ENCODE results near the gene TECTB. TPM values are rescaled to one million over a fixed set of nuclear protein-coding genes. Genes with fewer than 3 reads are reported as not detected.

Gene TECTB
- polyA plus RNA-seq, 1 experiment: 0.02 TPM

GRCh38 chr10:112313911-112314310 lies 30.7 kb downstream of the TECTB start:
- no peak overlapping the region for H3K4me3 ChIP-seq (ENCODE audit: low read depth, low read length)
- POLR2A ChIA-PET: no interaction called here
- DNase-seq (ENCODE audit: low read depth): no peak
- H3K36me3 ChIP-seq (ENCODE audit: control insufficient read depth, insufficient read depth, low read length): no peaks in the 10 kb centered on the region
- CTCF ChIA-PET: interaction anchor here (0.9 to 5.6 kb wide), 12 partner anchors 9 to 197 kb away, joined by 3 to 39 read pairs (median 4); no protein-coding TSS in a partner anchor
- peaks cover 4% of the 10 kb centered on the region; the same call in 1 of the 2 replicates for H3K27me3 ChIP-seq (ENCODE audit: control insufficient read depth, insufficient read depth, low read length)
- no peak for TF ChIP-seq CTCF (IDR thresholded peaks at IDR 0.05; ENCODE audit: insufficient read depth, low read depth, low read length)

GRCh38 chr10:112314822-112315474 lies 31.7 kb downstream of the TECTB start:
- no peaks in the 10 kb centered on the region for H3K36me3 ChIP-seq (ENCODE audit: control insufficient read depth, insufficient read depth, low read length)
- no peak overlapping the region for H3K4me3 ChIP-seq (ENCODE audit: low read depth, low read length)
- ChIA-PET CTCF (interaction anchor here (0.5 to 5.6 kb wide), 17 partner anchors 9 to 744 kb away, joined by 3 to 39 read pairs (median 5); partner anchors contain the start of gene GPAM), POLR2A (no interaction called here)
- DNase-seq (ENCODE audit: low read depth): no peak
- H3K27me3 ChIP-seq (ENCODE audit: control insufficient read depth, insufficient read depth, low read length): peaks cover 4% of the 10 kb centered on the region; the same call in 1 of the 2 replicates
- peak; percentile 84 for TF ChIP-seq CTCF (IDR thresholded peaks at IDR 0.05; ENCODE audit: insufficient read depth, low read depth, low read length)

DNA sequence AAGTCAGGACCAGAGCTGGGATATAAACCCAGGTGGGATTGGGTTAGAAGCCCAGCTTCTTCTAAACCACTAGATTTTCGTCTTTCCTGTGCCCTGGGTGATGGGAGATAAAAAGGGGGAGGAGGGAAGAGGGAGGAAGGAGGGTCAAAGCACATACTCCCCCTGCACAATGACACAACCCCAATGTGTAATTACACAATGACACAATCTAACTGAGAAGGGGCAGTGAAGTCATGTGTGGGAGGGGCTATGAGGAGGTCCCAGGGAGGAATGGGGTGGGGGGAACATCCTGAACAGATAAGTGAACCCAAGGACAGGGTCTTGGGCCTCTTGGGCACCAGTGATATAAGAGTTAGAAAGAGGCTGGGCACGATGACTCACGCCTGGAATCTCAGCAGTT lies 44.5 kb downstream of the TECTB start:
- DNase-seq (ENCODE audit: low read depth): no peak
- Histone ChIP-seq H3K36me3 (ENCODE audit: control insufficient read depth, insufficient read depth, low read length) (no peaks in the 10 kb centered on the region), H3K27me3 (ENCODE audit: control insufficient read depth, insufficient read depth, low read length) (0 out of 2 replicates have a peak, but pooled peaks cover 2% of the 10 kb centered on the region), H3K4me3 (ENCODE audit: low read depth, low read length) (no peak overlapping the region)
- ChIA-PET POLR2A (no interaction called here), CTCF (interaction anchor here (4.5 kb wide), 1 partner anchor 12 kb away, joined by 17 read pairs; no protein-coding TSS in a partner anchor)
- no peak for TF ChIP-seq CTCF (IDR thresholded peaks at IDR 0.05; ENCODE audit: insufficient read depth, low read depth, low read length)

DNA sequence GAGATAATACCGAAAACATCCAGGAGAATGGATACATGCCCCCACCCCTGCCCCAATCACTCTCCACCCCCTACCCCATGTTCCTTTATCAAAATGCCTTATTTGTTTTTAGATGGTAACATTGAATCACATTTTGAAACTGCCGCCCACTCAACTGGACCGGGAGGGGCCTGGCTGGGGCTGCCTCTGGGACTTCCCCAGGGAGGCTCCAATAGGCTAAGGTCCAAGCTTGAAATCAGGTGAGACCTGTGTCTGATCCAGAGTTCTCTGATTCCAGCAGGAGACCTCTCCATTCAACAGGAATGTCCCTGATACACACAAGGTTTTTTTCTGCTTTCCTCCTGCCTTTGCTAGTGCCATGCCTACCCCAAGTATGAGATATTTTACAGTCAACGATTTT lies 47.0 kb downstream of the TECTB start:
- TF ChIP-seq CTCF (IDR thresholded peaks at IDR 0.05; ENCODE audit: insufficient read depth, low read depth, low read length): no peak
- CTCF ChIA-PET: interaction anchor here (2.1 kb wide), 1 partner anchor 8 kb away, joined by 6 read pairs; no protein-coding TSS in a partner anchor
- POLR2A ChIA-PET: no interaction called here

GRCh38 chr10:112330607-112331160 lies 47.5 kb downstream of the TECTB start:
- Histone ChIP-seq H3K4me3 (ENCODE audit: low read depth, low read length) (no peak overlapping the region), H3K27me3 (ENCODE audit: control insufficient read depth, insufficient read depth, low read length) (no peaks in the 10 kb centered on the region), H3K36me3 (ENCODE audit: control insufficient read depth, insufficient read depth, low read length) (no peaks in the 10 kb centered on the region)
- TF ChIP-seq CTCF (IDR thresholded peaks at IDR 0.05; ENCODE audit: insufficient read depth, low read depth, low read length): no peak
- DNase-seq (ENCODE audit: low read depth): no peak
- ChIA-PET CTCF (interaction anchor here (0.6 to 2.1 kb wide), 3 partner anchors 9 to 212 kb away, joined by 3 to 6 read pairs (median 4); no protein-coding TSS in a partner anchor), POLR2A (no interaction called here)

More for the DNA sequence above, 47.0 kb downstream of the TECTB start:
- Histone ChIP-seq H3K4me3 (ENCODE audit: low read depth, low read length) (no peak overlapping the region), H3K27me3 (ENCODE audit: control insufficient read depth, insufficient read depth, low read length) (no peaks in the 10 kb centered on the region), H3K36me3 (ENCODE audit: control insufficient read depth, insufficient read depth, low read length) (no peaks in the 10 kb centered on the region)
- no peak for DNase-seq (ENCODE audit: low read depth)
